MCF 10A (cell line): ENCODE data around the gene LSM7. TPM values are rescaled to one million over a fixed set of nuclear protein-coding genes. Genes with fewer than 3 reads are reported as not detected.

Experiments
- BruUV-seq: library from RNA; stranded (reverse); fragments of 400-500 nt; replicated peaks from 2 replicates; lab custom pipeline; 2021; lab: Mats Ljungman, UMichigan
- CTCF ChIA-PET: fragments of 300-600 bp; sonication (Branson Sonifier 250); formaldehyde crosslinking; extraction: SDS; loops from one replicate; lab custom pipeline; 2021; ENCODE audit warnings: antibody characterized with exemption, inconsistent platforms; lab: Yijun Ruan, JAX
- POLR2A ChIA-PET: fragments of 300-600, 350-650 bp; sonication (Branson Sonifier 250); formaldehyde crosslinking; extraction: SDS; loops from one replicate; lab custom pipeline; 2020; ENCODE audit warnings: antibody characterized with exemption, inconsistent platforms; lab: Yijun Ruan, JAX
- DNase-seq: peaks from one replicate; pipeline ENCODE4 v3.0.0-alpha.2; 2018; ENCODE audit not compliant: unreplicated experiment
- H3K27ac Mint-ChIP-seq: one replicate; pipeline ENCODE4 v1.8.0; 2022; ENCODE audit warnings: mild to moderate bottlenecking, low read depth, mixed read lengths; ENCODE audit not compliant: unreplicated experiment
- H3K27me3 Mint-ChIP-seq: one replicate; pipeline ENCODE4 v1.8.0; 2022; ENCODE audit warnings: mixed read lengths; ENCODE audit not compliant: insufficient read depth, unreplicated experiment
- H3K36me3 Mint-ChIP-seq: one replicate; pipeline ENCODE4 v1.8.0; 2022; ENCODE audit warnings: mild to moderate bottlenecking, moderate library complexity, mixed read lengths; ENCODE audit not compliant: insufficient read depth, unreplicated experiment
- H3K4me1 Mint-ChIP-seq: one replicate; pipeline ENCODE4 v1.8.0; 2022; ENCODE audit warnings: mixed read lengths; ENCODE audit not compliant: insufficient read depth, unreplicated experiment
- H3K4me3 Mint-ChIP-seq: one replicate; pipeline ENCODE4 v1.8.0; 2022; ENCODE audit warnings: mild to moderate bottlenecking, moderate library complexity, mixed read lengths; ENCODE audit not compliant: unreplicated experiment
- H3K9me3 Mint-ChIP-seq: one replicate; pipeline ENCODE4 v1.8.0; 2022; ENCODE audit warnings: mixed read lengths; ENCODE audit not compliant: unreplicated experiment
- intact Hi-C: fragments of 100-400 bp; cut with micrococcal nuclease; formaldehyde crosslinking; loops from 2 replicates; pipeline ENCODE4 v1.14.1; 2022
- total RNA-seq: library from RNA; stranded (reverse); gene quantifications from 2 replicates; pipeline ENCODE4 v1.2.3, GENCODE V29; 2022
- TF ChIP-seq, protein P1 (sequence below): fragments of 200-600 bp; IDR thresholded peaks from one replicate; pipeline ENCODE4 v1.8.0; 2022; ENCODE audit warnings: antibody characterized with exemption, mild to moderate bottlenecking; ENCODE audit not compliant: unreplicated experiment

The LSM7 gene
- total RNA-seq, 1 experiment from 2014 or later, result 135 TPM

GRCh38 chr19:2286402-2287140 is 41.8 kb downstream of the LSM7 start:
- H3K27me3 Mint-ChIP-seq, result peaks cover 20% of the 10 kb centered on the region
- TF ChIP-seq, protein P1, sequence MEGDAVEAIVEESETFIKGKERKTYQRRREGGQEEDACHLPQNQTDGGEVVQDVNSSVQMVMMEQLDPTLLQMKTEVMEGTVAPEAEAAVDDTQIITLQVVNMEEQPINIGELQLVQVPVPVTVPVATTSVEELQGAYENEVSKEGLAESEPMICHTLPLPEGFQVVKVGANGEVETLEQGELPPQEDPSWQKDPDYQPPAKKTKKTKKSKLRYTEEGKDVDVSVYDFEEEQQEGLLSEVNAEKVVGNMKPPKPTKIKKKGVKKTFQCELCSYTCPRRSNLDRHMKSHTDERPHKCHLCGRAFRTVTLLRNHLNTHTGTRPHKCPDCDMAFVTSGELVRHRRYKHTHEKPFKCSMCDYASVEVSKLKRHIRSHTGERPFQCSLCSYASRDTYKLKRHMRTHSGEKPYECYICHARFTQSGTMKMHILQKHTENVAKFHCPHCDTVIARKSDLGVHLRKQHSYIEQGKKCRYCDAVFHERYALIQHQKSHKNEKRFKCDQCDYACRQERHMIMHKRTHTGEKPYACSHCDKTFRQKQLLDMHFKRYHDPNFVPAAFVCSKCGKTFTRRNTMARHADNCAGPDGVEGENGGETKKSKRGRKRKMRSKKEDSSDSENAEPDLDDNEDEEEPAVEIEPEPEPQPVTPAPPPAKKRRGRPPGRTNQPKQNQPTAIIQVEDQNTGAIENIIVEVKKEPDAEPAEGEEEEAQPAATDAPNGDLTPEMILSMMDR, result no peak
- BruUV-seq, result no TSS peak
- ChIA-PET CTCF (interaction anchor here (1.4 kb wide), 1 partner anchor 12 kb away, joined by 3 read pairs; no protein-coding TSS in a partner anchor), POLR2A (interaction anchor here (1.3 to 1.4 kb wide), 2 partner anchors 7 to 48 kb away, joined by 3 to 4 read pairs; no protein-coding TSS in a partner anchor)
- H3K9me3 Mint-ChIP-seq, result no peaks in the 10 kb centered on the region
- no peak for DNase-seq
- no peaks in the 10 kb centered on the region for H3K36me3 Mint-ChIP-seq
- no peak overlapping the region for H3K27ac Mint-ChIP-seq
- H3K4me3 Mint-ChIP-seq, result no peak overlapping the region
- H3K4me1 Mint-ChIP-seq, result no peaks in the 10 kb centered on the region
- intact Hi-C loops, result no loop called here

DNA sequence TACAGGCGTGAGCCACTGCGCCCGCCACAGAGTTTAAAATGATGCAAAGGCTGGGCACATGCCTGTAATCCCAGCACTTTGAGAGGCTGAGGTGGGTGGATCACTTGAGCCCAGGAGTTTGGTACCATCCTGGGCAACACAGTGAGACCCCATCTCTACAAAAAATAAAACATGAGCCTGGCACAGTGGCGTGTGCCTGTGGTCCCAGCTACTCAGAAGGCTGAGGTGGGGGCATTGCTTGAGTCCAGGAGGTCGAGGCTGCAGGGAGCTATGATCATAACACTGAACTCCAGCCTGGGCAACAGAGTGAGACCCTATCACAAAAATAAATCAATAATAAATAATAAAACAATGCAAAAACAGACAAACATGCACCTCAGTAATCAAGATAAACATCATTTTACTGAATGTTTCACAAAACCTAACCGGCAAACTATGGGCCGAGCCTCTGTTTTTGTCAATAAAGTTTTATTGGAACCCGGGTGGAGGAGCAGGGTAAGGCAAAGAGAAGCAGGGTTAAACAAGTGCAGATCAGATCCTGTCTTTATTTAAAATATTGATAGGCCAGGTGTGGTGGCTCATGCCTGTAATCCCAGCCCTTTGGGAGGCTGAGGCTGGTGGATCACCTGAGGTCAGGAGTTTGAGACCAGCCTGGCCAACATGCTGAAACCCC is 44.4 kb downstream of the LSM7 start:
- no peaks in the 10 kb centered on the region for H3K4me1 Mint-ChIP-seq
- ChIA-PET POLR2A (no interaction called here), CTCF (interaction anchor here (0.9 to 1.1 kb wide), 2 partner anchors 9 to 330 kb away, joined by 3 read pairs; no protein-coding TSS in a partner anchor)
- peaks cover 12% of the 10 kb centered on the region for H3K27me3 Mint-ChIP-seq
- BruUV-seq, result no TSS peak
- no peak overlapping the region for H3K4me3 Mint-ChIP-seq
- no peak overlapping the region for H3K27ac Mint-ChIP-seq
- intact Hi-C loops, result no loop called here
- DNase-seq, result no peak
- H3K36me3 Mint-ChIP-seq, result no peaks in the 10 kb centered on the region
- TF ChIP-seq, protein P1, result no peak
- H3K9me3 Mint-ChIP-seq, result no peaks in the 10 kb centered on the region

GRCh38 chr19:2282862-2283237 is 45.5 kb downstream of the LSM7 start:
- H3K4me3 Mint-ChIP-seq, result no peak overlapping the region
- no TSS peak for BruUV-seq
- ChIA-PET POLR2A (no interaction called here), CTCF (interaction anchor here (0.6 to 0.9 kb wide), 3 partner anchors 8 to 167 kb away, joined by 3 to 4 read pairs (median 3); no protein-coding TSS in a partner anchor)
- H3K36me3 Mint-ChIP-seq, result peaks cover 6% of the 10 kb centered on the region
- no peaks in the 10 kb centered on the region for H3K4me1 Mint-ChIP-seq
- intact Hi-C loops, result no loop called here
- no peak for DNase-seq
- TF ChIP-seq, protein P1, result no peak
- peaks cover under 1% of the 10 kb centered on the region for H3K27me3 Mint-ChIP-seq
- no peaks in the 10 kb centered on the region for H3K9me3 Mint-ChIP-seq
- H3K27ac Mint-ChIP-seq, result no peak overlapping the region
